T47D (cell line): ENCODE results near the gene SPRED2.

Experiments
- DNase-seq, 2 experiments: peaks; one replicate each; pipeline versions ENCODE4 v3.0.0 to v3.0.0-alpha.2; 2011 to 2012; ENCODE audit warnings: low read depth in 1 of 2, low spot score in 1 of 2
- JUND ChIP-seq: IDR thresholded peaks from 2 replicates; pipeline ENCODE4 v1.6.1; 2012; ENCODE audit warnings: low read depth
- in situ Hi-C: cut with HindIII; loops from 2 replicates; pipeline ENCODE4 v1.10.0; 2016; ENCODE audit warnings: low sequenced_read_pairs, low pct_unique_long_range_greater_than_20kb

The SPRED2 gene

GRCh38 chr2:65267008-65267407 lies 165.4 kb downstream of the SPRED2 start:
- no peak for DNase-seq
- TF ChIP-seq JUND: no peak
- in situ Hi-C loops: no loop called here

- no peak for TF ChIP-seq JUND
- no peak for DNase-seq
- in situ Hi-C loops: no loop called here
These were observed 166.7 kb downstream of the SPRED2 start for GRCh38 chr2:65265671-65266045.

DNA sequence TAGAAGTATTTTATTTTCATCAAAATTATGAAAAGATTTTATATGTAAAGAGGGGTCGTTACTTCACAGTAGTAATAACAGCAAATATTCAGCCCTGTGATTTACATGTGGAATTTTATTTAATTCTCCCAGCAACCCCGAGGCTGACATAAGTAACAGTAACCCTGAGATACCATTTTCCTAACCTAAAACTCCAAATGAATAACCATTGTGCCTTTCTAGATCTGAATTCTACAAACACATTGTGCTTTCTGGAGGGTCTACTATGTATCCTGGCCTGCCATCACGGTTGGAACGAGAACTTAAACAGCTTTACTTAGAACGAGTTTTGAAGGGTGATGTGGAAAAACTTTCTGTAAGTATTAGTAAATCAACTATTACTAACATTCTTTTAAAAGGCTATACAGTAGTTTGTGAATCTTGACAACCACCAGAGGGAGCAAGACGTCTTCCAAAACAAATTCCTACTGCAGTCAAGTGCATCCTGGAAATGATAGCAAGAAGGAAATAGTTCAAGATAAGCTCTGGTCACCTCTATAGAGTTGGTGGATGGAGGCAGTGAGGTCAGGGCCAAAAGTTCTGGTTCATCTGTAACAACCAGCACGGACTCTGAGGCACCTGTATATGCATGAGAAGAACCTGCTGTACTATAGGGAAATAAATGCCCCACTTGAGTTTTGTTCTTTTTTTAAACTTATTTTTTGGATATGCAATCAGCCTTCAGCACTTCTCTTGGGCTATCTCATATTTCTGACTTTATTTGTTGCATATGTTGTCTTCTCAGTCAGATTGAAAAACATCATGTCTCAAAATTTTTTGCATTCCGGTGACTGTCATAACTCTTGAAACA lies 167.4 kb downstream of the SPRED2 start:
- no peak for TF ChIP-seq JUND
- DNase-seq: peak in 1 of 2 experiments; percentile 74
- in situ Hi-C loops: no loop called here

- in situ Hi-C loops: no loop called here
- TF ChIP-seq JUND: no peak
- no peak for DNase-seq
These were observed 168.4 kb downstream of the SPRED2 start for GRCh38 chr2:65263986-65264385.

DNA sequence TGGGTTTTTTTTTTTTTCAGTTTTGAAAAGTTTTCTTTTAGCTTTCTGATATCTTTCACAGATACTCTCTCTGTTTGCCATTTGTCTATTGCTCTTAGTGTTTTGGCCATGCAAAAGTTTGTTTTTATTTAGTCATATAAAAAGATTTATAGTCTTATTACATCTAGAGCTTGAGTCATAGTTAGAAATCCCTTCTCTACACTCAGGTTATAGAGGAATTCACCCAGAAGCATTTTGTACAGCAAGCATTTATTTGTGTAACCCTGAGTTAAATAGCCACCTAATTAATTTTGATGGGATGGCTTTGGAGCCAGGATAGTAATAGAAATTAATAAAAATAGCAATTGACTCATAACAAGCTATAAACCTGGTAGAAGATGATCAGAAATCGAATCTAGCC lies 169.1 kb downstream of the SPRED2 start:
- in situ Hi-C loops: no loop called here
- DNase-seq: no peak
- TF ChIP-seq JUND: no peak

DNA sequence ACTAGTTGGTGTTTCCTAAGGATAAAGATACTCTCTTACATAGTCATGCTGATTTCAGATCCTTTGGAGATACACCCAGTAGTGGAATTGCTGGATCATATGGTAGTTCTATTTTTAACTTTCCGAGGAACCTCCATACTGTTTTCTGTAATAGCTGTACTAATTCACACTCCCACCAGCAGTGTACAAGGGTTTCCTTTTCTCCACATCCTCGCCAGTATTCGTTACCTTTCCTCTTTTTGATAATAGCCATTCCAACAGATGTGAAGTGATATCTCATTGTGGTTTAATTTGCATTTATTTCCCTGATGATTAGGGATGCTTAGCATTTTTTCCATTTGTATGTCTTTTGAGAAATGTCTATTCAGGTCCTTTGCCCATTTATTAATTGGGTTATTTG lies 170.7 kb downstream of the SPRED2 start:
- no peak for DNase-seq
- in situ Hi-C loops: no loop called here
- TF ChIP-seq JUND: no peak
